Thyroid gland (tissue), 4 donors: Measurements from ENCODE around the gene TMEM131.

Experiments
- CTCF ChIP-seq, 6 experiments: fragments of 200-600 bp in 3 of 6; fragments of 450-650 bp in 3 of 6; sonication (generic) in 3 of 6; IDR thresholded peaks; one replicate each; pipeline ENCODE4 v1.5.1; 2016 to 2019; ENCODE audit warnings: antibody characterized with exemption in 6 of 6, mild to moderate bottlenecking in 2 of 6, inconsistent platforms in 1 of 6, moderate library complexity in 1 of 6
- POLR2A ChIP-seq, 2 donors: fragments of 450-650 bp; IDR thresholded peaks; one replicate each; pipeline ENCODE4 v1.6.1; 2017; ENCODE audit warnings: antibody characterized with exemption in 2 of 2, mild to moderate bottlenecking in 2 of 2, moderate library complexity in 1 of 2

- TF ChIP-seq CTCF (IDR thresholded peaks at IDR 0.05) (no peak), POLR2A (IDR thresholded peaks at IDR 0.05) (no peak)
Observed at GRCh38 chr2:97784953-97785352, 210.8 kb downstream of the TMEM131 start.
